COR-L47 (cell line): ENCODE results near the gene KIF1B.

Source experiments
- DNase-seq: peaks from one replicate; lab custom pipeline; 2025; lab: John Stamatoyannopoulos, UW

Gene KIF1B

GRCh38 chr1:10283318-10283984 is 73.1 kb downstream of the KIF1B start:
- DNase-seq: no peak

GRCh38 chr1:10286244-10286643 is 75.9 kb downstream of the KIF1B start:
- DNase-seq: no peak

DNA sequence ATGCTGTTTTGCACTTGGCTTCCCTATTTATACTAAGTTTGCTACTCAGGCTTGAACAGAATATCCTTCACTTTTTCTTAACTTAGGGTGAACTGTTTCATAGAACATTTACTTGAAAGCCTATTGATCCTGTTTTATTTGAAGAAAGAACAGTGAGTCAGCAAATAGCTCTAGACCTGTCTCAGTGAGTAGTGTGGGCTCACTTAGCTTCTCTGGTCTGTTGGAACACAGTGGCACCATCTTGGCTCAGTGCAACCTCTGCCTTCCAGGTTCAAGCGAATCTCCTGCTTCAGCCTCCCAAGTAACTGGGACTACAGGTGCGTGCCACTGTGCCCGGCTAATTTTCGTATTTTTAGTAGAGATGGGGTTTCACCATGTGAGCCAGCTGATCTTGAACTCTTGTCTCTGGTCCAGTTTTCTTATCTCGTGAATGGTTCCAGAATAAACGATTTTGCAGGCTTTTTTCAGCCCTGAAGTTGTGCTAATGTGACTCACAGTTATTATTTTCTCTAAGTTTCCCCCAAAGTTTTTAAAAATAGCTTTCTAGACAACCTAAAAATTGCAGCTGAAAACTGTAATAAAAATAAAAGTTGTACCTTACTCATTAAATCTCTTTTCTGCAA is 76.8 kb downstream of the KIF1B start:
- no peak for DNase-seq

DNA sequence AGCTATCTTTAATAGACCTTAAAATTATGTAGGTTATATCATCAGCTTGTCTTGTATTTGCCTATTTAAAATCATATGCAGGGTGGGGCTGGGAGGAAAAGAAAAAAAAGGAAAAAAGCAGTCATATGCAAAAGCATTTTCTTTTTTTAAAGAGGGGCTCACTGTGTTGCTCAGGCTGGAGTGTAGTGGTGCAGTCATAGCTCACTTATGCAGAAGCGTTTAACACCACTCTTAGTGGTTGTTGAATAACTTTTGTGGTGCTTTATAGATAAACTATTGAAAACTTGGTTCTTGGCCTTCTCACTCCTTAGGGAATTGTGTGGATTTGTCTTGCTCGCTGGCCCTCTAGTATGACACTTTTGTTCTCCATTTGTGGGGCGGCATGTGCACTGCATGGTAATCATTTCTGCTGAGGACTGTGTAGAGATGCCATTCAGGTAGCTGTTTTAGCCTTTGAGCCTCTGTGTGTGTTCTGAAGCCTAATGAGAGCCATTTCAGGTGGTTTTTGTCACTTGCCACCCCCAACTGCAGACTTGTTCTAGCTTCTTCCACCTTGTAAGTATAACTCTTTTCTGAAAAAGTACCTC is 77.8 kb downstream of the KIF1B start:
- DNase-seq: no peak

DNA sequence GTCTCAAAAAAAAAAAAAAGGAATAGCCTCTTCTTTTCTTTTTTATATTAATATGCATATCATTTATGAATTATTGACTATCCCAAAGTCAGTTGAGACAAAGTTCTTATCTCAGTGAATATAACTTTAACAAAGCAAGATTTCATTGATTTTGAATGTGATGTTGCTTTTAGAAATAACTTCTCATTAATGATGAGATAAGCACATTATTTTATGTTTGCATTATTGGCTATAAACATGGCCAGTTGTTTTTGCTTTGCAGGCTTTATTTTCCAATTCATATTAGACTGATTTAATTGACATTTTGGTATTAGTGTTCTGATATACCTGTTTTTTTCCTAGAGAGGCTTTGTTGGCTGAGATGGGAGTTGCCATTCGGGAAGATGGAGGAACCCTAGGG is 81.3 kb downstream of the KIF1B start:
- no peak for DNase-seq

GRCh38 chr1:10292188-10292587 is 81.8 kb downstream of the KIF1B start:
- DNase-seq: no peak

GRCh38 chr1:10295481-10296085 is 85.2 kb downstream of the KIF1B start:
- DNase-seq: no peak

DNA sequence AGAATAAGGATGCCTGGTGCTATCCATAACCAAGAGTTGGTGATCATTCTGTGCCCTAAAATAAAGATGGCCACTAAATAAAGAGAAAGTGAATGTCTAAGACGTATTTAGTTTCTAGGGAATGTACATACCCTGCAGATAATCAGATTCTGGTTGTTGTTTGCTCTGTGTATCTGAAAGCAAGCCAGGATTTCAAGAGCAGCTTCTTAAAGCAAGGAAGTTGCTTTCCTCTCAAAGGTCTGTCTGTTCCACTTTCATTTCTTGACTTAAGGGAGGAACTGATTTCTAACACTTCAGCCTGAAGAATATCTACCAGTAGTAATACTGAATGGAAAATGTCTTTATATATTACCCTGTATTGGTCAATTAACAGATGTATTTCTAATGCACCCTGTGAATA is 88.8 kb downstream of the KIF1B start:
- no peak for DNase-seq

DNA sequence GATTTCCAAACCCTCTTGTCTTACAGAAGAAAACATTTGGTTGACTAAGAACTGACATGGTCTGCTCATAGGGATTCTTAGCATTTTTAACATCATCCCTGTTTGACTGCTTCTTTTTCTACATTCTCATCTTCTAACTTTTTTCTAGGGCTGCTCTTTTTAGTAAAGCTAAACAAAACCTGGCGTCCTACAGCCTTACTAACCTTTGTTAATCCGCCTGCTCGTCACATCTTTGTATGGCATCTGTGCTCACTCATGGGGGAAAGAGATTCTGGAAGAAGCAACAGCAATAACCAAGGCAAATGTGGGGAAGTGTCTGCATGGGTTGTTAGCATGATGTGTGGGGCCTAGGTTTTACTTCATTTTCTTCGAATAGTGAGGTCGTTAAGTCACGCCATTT is 92.0 kb downstream of the KIF1B start:
- no peak for DNase-seq

- DNase-seq: no peak
Observed at GRCh38 chr1:10304295-10304694, 93.9 kb downstream of the KIF1B start.

GRCh38 chr1:10306435-10306834 is 96.1 kb downstream of the KIF1B start:
- no peak for DNase-seq

- no peak for DNase-seq
Observed at GRCh38 chr1:10308001-10308400, 97.6 kb downstream of the KIF1B start.

DNA sequence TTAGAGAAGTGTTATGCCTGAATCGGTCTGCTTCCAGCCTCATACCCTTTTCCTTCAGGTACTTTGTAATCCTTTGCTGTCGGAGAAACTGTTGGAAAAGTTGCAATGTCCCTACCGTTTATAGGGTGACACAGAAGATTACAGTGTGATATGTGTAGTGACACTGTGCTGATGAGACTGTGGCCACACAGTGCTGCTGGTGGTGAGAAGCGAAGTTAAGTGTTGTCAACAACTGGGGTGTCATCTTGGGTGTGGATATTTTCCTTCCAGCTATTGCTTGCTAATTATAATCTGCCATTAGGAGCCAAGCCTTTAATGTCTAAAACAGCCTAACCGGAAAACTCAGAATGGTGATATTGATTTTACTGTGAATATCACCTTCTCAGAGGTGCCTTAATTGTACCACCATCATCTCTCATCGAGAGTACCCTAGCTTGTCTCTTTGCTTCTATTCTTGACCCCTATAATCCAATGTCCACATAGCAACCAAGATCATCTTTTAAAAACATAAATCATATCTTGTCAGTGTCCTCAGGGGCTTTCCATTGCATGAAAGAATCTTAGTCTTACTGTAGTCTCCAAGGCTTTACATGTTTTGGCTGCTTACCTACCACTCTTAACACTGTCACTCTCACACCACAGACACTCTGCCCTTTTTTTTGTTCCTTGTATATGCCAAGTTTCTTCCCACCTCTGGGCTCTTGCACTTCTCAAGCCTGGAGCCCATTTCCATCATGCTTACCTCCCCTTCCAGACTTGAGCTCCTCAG is 99.1 kb downstream of the KIF1B start:
- no peak for DNase-seq

- no peak for DNase-seq
Observed at GRCh38 chr1:10316752-10317151, 106.4 kb downstream of the KIF1B start.

GRCh38 chr1:10319750-10320149 is 109.4 kb downstream of the KIF1B start:
- DNase-seq: no peak

DNA sequence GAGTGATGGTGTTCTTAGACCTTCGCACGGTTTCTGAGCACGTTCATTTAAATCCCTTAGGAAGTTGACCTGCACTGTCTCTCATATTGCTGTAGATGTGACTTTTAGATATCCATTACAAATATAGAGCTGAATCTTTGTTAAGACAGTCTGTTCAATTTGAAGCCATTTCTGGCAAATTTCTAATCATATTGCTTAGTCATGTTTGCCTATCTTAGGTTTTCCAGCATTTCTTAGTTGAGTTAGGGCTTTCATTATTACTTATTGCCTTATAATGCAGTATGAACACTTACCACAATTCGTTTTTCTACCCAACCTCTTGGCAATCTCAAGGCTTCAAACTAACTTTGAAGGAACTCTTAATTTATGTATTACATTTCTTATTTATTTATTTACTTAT is 110.0 kb downstream of the KIF1B start:
- DNase-seq: no peak

GRCh38 chr1:10322821-10323220 is 112.5 kb downstream of the KIF1B start:
- DNase-seq: no peak

DNA sequence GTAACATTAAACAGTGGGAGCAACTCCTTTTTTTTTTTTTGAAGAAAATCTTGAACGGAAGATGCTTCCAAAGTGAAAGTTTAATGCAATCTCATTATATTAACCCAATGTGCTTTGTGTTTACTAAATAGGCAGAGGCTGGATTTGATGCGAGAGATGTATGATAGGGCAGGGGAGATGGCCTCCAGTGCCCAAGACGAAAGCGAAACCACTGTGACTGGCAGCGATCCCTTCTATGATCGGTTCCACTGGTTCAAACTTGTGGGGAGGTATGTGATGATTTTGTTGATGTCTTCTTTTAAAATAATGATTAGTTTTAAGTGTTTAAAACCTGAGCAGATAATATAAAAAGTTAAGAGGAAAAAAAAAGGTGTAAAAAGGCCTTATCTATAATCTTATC is 114.3 kb downstream of the KIF1B start:
- no peak for DNase-seq

DNA sequence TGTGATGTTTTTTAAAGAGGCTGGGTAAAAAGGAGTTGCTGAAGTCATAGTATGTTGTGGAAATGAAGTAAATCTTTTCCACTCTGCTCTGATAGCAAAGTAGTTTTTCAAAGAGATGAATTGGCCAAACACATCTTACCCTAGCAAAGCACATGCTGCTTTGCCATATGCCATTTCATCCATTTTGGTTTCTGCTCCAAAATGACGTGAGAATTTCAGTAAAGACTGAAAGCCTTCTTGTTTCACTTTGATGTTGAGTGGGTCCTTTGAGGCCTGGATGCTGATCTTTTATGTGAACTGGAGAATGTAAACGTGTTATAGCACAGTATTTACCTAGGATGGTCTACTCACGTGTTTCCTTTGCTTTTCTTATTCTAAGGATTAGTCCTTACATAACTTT is 115.2 kb downstream of the KIF1B start:
- DNase-seq: no peak

DNA sequence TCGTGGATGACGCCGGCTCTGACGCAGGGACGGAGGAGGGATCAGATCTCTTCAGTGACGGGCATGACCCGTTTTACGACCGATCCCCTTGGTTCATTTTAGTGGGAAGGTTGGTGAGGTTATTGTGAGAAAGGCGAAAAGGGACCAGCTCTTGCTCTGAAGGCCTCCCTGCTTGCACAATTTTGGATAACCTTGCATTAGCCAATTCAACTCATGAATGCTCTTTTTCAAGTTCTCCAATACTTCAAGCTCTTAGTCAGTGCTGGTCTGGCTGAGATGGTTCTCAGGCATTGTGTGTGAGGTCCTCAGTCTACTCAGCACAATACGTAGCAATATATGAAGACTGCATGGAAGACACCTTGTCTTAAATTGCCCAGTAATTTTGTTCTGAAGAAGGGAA is 115.9 kb downstream of the KIF1B start:
- no peak for DNase-seq

GRCh38 chr1:10328180-10328963 is 118.0 kb downstream of the KIF1B start:
- DNase-seq: no peak

DNA sequence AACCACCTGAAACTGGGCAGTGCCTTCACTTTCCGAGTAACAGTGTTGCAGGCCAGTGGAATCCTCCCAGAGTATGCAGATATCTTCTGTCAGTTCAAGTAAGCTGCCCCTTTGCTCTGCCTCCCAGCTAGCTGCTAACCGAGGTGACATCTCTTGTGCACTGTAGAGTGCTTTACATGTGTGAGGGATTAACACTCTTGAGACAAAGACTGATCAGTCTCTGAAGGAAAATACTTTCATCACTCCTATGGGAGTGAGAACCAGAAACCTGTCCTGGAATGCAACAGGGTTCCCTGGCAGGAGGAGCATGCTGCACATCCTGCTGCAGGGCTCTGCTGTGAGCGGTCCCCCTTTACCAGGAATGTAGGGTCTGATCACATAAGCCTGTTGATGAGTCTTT is 127.1 kb downstream of the KIF1B start:
- no peak for DNase-seq
